H4 (cell line): ENCODE measurements around the gene GPRASP2. TPM values are rescaled to one million over a fixed set of nuclear protein-coding genes. Genes with fewer than 3 reads are reported as not detected.
"Not testable (repeated sequence)": the region's sequence is repeated elsewhere in the genome, so short reads cannot be mapped to it uniquely, and the experiment has no call there.

Experiments
- DNase-seq: peaks from one replicate; pipeline ENCODE4 v3.0.0-alpha.2; 2015; ENCODE audit warnings: low spot score
- total RNA-seq: library from RNA; depleted of rRNA; stranded (reverse); fragments of >200 nt; shearing (Covaris generic); gene quantifications from 2 replicates; pipeline ENCODE4 v1.2.3, GENCODE V29; 2014; rRNA removed

GPRASP2 gene
- 13.6 and 13.8 TPM in 2 replicates for total RNA-seq

- no peak for DNase-seq
These were observed at the start of gene GPRASP2 for GRCh38 chrX:102712216-102712966. TSS of gene GPRASP2 (plus strand) at chrX:102712448. CDS start at chrX:102714870, 2,422 bp downstream.

- DNase-seq: not testable (repeated sequence)
These were observed 48.4 kb upstream of the GPRASP2 start for GRCh38 chrX:102663820-102664219.

GRCh38 chrX:102667034-102667433 lies 45.2 kb upstream of the GPRASP2 start:
- not testable (repeated sequence) for DNase-seq

DNA sequence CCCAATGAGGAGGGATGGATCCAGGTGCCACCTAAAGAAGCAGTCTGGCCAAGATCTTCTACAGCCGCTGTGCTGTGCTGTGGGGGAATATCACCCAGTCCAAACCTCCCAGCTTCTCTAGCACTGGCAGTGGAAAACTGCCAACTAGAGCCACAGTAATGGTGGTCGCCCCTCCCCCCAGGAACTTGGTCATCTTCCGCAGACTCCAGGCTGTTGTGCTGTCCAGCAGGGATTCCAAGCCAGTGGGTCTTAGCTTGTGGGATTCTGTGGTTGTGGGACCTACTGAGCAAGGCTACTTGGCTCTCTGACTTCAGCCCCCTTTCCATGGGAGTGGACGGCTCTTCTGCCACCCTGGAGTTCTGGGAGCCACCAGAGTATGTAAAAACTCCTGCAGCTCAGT lies 42.7 kb upstream of the GPRASP2 start:
- DNase-seq: no peak

GRCh38 chrX:102672856-102673255 lies 39.4 kb upstream of the GPRASP2 start:
- DNase-seq: peak; percentile 7

GRCh38 chrX:102677479-102677878 lies 34.8 kb upstream of the GPRASP2 start:
- DNase-seq: not testable (repeated sequence)

- DNase-seq: peak; percentile 28
These were observed 27.3 kb upstream of the GPRASP2 start for GRCh38 chrX:102684772-102685520.

DNA sequence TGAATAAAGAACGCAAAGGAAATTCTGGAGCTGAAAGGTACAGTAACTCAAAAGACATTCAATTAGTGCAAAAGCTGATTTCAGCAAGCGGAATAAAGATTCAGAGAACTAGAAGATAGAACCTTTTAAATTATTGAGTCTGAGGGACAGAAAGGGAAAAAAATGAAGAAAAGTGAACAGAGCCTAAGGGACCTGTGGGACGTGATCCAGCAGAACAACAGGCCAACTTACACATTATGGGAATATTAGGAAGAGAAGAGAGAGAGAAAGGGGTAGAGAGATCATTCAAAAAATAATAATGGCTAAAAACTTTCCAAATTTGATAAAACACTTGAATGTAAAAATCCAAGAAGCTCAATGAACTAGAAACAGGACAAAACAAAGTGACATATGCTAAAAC lies 17.5 kb upstream of the GPRASP2 start:
- DNase-seq: no peak

DNA sequence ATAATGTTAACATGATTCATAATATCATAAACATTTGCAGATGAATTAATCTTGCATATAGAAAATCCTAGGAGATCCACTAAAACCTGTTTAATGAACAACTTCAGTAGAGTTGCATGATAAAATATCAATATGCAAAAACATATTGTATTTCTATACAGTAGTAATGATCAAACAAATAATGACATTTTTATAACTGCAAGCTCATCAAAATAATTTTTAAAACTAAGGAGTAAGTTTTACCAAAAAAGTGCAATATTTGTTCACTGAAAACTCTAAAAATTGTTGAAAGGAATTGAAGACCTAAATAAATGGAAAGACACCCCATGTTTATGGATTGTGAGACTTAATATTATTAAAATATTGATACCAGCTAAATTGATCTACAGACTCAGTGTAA lies 15.9 kb upstream of the GPRASP2 start:
- DNase-seq: no peak

- no peak for DNase-seq
These were observed 14.8 kb upstream of the GPRASP2 start for GRCh38 chrX:102697494-102697893.

DNA sequence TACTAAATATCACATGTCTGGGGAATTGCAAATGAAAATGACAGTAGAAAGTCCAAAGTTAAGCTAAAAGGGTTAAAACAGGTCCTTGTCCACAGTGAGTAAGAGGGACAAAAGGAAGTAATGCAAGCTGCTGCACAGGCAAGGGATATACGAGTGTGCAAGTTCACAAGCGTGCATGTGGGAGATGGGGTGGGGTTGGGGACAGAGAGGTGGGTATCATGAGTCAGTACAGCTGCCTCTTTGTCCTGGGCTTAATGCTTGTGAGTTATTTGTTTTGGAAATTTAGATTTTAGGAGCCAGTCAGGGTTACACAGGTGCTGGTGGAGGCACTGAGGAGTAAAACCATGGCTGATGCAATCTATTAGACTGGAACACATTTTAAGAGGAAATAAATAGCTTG lies 3.3 kb upstream of the GPRASP2 start:
- no peak for DNase-seq

GRCh38 chrX:102711872-102712215 lies 404 bp upstream of the GPRASP2 start:
- DNase-seq: no peak

DNA sequence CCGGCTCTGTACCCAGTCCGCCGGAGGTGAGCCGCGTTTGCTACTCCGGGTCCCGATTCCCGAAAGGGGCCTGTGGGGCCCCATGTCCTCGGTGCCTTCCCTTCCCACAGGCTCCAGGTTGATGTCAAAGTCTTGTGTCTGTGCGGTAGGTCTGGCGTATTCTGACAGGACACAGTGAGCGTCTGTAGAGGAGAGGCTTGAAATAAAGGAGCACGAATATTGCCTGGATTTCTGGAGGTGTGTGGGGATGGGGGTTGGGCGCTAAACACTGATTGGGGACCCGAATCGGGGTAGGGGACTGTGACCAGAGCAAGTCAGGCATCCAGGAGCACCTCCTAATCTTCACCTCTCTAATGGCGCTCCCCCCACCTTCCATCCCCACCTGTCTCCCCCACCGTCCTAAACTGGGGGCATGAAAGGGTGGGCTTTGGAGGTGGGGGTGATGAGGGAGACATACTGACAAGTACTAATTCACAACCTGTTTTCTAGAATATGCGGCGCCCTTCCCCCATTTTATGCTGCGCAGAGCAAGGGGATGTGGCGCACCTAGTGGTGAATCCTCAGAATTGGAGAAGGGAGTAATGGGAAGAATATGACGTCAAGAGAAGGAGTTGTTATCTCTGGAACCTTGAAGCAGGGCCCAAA lies 855 bp downstream of the GPRASP2 start:
- peak; percentile 44 for DNase-seq

DNA sequence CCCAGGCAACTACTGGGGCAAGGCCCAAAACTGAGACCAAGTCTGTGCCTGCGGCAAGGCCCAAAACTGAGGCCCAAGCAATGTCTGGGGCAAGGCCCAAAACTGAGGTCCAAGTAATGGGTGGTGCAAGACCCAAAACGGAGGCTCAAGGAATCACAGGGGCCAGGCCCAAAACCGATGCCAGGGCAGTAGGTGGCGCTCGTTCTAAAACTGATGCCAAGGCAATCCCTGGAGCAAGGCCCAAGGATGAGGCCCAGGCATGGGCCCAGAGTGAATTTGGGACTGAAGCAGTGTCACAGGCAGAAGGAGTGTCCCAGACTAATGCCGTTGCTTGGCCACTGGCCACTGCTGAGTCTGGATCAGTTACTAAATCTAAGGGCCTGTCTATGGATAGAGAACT lies 2.7 kb downstream of the GPRASP2 start:
- no peak for DNase-seq

GRCh38 chrX:102715967-102716366 lies 3.7 kb downstream of the GPRASP2 start:
- DNase-seq: no peak

DNA sequence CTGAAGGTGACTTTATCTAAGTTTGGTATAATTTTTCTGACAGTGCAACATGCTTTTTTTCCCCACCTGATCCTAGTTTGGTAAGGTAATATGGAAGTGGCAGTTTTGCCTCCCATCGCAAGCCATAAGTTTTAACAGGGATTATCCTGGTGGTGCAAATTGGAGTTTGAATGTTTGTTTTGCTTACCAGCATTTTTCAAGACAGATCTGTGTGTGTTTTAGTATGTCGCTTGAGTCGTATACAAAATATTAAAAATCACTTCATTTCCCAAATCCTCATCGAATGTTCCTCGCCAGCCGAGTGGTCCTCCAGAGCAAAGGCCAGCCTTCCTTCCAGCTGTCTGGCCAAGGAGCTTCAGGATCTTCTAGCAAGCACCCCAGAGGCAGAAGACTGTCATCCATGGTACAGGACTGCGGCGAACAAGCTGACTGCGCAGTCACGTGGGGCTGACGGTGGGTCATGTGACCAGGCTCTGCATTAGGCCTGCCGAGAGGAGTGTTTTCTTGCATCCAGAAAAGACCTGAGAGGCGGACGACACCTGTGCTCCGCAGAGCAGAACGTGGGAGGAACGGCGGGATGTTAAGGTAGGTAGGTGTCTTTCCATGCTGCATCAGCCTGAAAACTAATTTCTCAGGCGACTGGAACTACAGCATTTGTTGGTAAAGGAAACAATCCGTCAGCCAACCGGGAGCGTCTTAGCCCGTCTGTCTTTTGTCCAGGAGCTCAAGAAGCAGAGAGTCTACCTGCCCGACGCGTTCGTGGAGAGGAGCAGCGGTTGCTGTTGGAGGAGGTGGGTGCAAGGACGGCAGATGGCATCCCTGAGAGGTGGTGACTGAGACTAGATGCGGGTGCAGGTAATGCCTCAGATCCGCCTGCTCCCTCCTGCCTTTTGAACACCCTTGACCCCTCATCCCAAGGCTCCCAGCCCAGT lies 8.3 kb downstream of the GPRASP2 start, which contains the start of gene GPRASP3:
Gene GPRASP3 (plus strand): TSS at position 507 of the 932 bp plus-strand sequence. CDS start 28,253 bp downstream, outside the sequence.
- peak; percentile 50 for DNase-seq

GRCh38 chrX:102721169-102721506 lies 8.9 kb downstream of the GPRASP2 start:
- not testable (repeated sequence) for DNase-seq

GRCh38 chrX:102723456-102723855 lies 11.2 kb downstream of the GPRASP2 start:
- DNase-seq: no peak

DNA sequence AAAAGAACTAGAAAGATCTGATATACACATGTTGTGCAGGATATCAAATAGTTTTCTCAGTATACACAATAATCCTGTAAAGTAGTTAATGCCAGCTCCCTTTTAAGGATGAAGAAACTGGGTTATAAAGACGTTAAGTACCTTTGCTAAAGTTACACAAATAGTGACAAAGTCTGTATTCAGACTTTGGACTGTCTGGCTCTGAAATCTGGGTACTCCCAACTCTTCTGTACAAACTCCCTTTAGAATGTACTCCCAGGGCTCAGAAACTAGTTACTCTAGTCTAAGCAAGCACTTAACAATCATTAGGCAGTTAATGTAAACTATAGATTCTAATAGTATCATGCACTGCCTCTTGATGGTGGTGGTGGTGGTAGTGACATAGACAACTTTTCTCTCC lies 15.5 kb downstream of the GPRASP2 start:
- DNase-seq: no peak

DNA sequence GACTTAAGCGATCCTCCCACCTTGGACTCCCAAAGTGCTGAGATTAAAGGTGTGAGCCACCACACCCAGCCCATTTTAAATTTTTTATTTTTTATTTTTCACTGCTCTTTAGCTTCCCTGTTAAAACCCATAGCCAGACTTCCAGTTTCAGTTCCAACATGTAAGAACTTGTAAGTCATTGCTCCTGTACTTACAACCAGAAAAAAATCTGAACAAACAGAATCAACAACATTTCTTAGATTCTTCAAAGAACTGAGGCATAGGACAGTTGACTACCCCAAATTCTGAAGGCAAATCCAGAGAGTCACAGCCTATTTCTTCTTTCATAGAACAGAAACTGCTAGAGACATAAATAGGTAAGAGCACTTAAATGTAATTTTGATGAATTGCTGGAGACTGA lies 16.4 kb downstream of the GPRASP2 start:
- no peak for DNase-seq

DNA sequence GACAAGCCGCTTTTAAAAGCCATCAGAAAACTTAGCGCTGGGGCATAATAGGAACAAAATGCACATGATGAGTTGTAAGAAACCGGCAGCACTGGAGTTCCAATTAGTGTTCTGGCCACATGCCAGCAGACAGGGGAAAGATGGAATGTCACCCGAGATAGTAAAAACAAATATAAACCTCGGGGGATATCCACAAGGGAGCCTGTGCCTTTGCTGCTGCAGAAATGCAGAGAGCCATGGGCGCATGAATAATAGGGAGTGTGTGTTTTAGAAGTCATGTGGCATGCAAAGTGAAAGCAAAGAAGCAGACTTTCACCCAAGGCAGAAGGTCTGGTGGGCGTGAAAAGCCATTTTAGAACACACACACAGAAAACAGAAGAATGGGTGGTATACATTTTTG lies 27.4 kb downstream of the GPRASP2 start:
- DNase-seq: no peak

GRCh38 chrX:102744307-102744706 lies 32.1 kb downstream of the GPRASP2 start:
- no peak for DNase-seq
